ENCODE data around the gene FBXO24. TPM values are rescaled to one million over a fixed set of nuclear protein-coding genes. Genes with fewer than 3 reads are reported as not detected.

FBXO24 gene
- total and polyA plus RNA-seq, 2 of the 8 experiments (the other 6 are each of a cell fraction or from before 2014, with no cell fraction given) = 0.35 to 0.57 TPM

- H3K79me2 ChIP-seq (ENCODE audit: control insufficient read depth in 1 of 2, insufficient read depth in 2 of 2, low read length in 2 of 2) = peaks cover 0 to 11% of the 10 kb centered on the region in 2 experiments; a peak in 1 of 4 replicates
- TF ChIP-seq POLR2AphosphoS5 (IDR thresholded peaks at IDR 0.05; ENCODE audit: low read depth, low read length) (peak; percentile 33; the same call in 1 of the 2 replicates), SAP30 (IDR thresholded peaks at IDR 0.05; ENCODE audit: insufficient read depth, insufficient replicate concordance, low read length) (no peak), RXRA (IDR thresholded peaks at IDR 0.05; ENCODE audit: insufficient read depth, low read depth, low read length) (no peak), GABPA (IDR thresholded peaks at IDR 0.05; ENCODE audit: borderline replicate concordance, insufficient read depth, low read length) (no peak), CBX5 (IDR thresholded peaks at IDR 0.05; ENCODE audit: low read depth, low read length) (no peak), EP300 (IDR thresholded peaks at IDR 0.05; ENCODE audit: borderline replicate concordance in 1 of 2, low read depth in 2 of 2, low read length in 2 of 2) (no peak), USF2 (IDR thresholded peaks at IDR 0.05; ENCODE audit: low read length) (no peak)
- H2BK5ac ChIP-seq (ENCODE audit: low read depth, low read length) = peak overlapping the region; percentile 46
- DNase-seq (ENCODE audit: low read depth in 1 of 2, low spot score in 2 of 2) (no peak), FAIRE-seq (peak; percentile 66)
- H3K4me1 ChIP-seq (replicated peaks in 1 of 4; ENCODE audit: control insufficient read depth in 3 of 4, insufficient read depth in 4 of 4, low read length in 3 of 4) = peaks cover 0 to 22% (median 13%) of the 10 kb centered on the region in 4 experiments; a peak in 6 of 7 replicates
- peaks cover 0 to 2% (median 0%) of the 10 kb centered on the region in 4 experiments; a peak in 1 of 7 replicates for H3K27me3 ChIP-seq (replicated peaks in 1 of 4; ENCODE audit: control insufficient read depth in 3 of 4, extremely low read depth in 1 of 4, insufficient read depth in 3 of 4, low read length in 3 of 4)
- H3K4me3 ChIP-seq (ENCODE audit: extremely low read depth in 1 of 4, insufficient read depth in 2 of 4, low read depth in 3 of 4, low read length in 4 of 4) = no peak overlapping the region
- peak overlapping the region; percentile 7 for H3K4ac ChIP-seq (replicated peaks; ENCODE audit: insufficient read length, low read depth, low read length)
- H2AFZ ChIP-seq (ENCODE audit: low read length) = no peak overlapping the region
- H4K20me1 ChIP-seq (replicated peaks in 1 of 2; ENCODE audit: control insufficient read depth in 1 of 2, insufficient read depth in 2 of 2, low read length in 2 of 2) = peaks cover 2 to 16% of the 10 kb centered on the region in 2 experiments
- H3K9ac ChIP-seq (replicated peaks in 1 of 4; ENCODE audit: extremely low read depth in 1 of 4, low read depth in 3 of 4, low read length in 3 of 4) = no peak overlapping the region
- H3K18ac ChIP-seq (ENCODE audit: extremely low read depth, low read length) = no peak overlapping the region
- no peak overlapping the region for H2BK15ac ChIP-seq (ENCODE audit: low read length)
- H2BK12ac ChIP-seq (ENCODE audit: low read depth, low read length) = no peak overlapping the region; the same call in 1 of the 2 replicates
- H2AK5ac ChIP-seq (ENCODE audit: low read depth, low read length) = no peak overlapping the region; the same call in 1 of the 2 replicates
- H4K91ac ChIP-seq (replicated peaks; ENCODE audit: insufficient read length, low read length) = no peak overlapping the region
- peaks cover 15 to 36% (median 31%) of the 10 kb centered on the region in 4 experiments for H3K36me3 ChIP-seq (ENCODE audit: control insufficient read depth in 2 of 4, insufficient read depth in 4 of 4, low read length in 3 of 4)
- no peak overlapping the region for H3K4me2 ChIP-seq (ENCODE audit: insufficient read depth in 1 of 2, low read depth in 2 of 2, low read length in 2 of 2)
- ChIA-PET POLR2A (ENCODE audit: partially characterized antibody) (interaction anchor here (0.9 to 6.7 kb wide), 4 partner anchors 8 to 152 kb away, joined by 3 to 83 read pairs (median 4); partner anchors contain the start of genes SAP25 and ZCWPW1), CTCF (ENCODE audit: partially characterized antibody) (interaction anchor here (0.8 to 11.4 kb wide), 2 partner anchors 17 to 124 kb away, joined by 3 to 171 read pairs; no protein-coding TSS in a partner anchor)
- H4K8ac ChIP-seq (ENCODE audit: extremely low read depth, insufficient read depth, low read length) = no peak overlapping the region
- H3K14ac ChIP-seq (ENCODE audit: insufficient read length) = no peak overlapping the region
- no peak overlapping the region for H2BK120ac ChIP-seq (replicated peaks; ENCODE audit: low read depth, low read length)
- no peaks in the 10 kb centered on the region for H3K9me3 ChIP-seq (ENCODE audit: insufficient read depth in 2 of 2, low read depth in 1 of 2, low read length in 1 of 2)
- WGBS, 2 experiments (ENCODE audit: extremely low coverage in 1 of 2, insufficient coverage in 1 of 2, insufficient read length in 1 of 2, insufficient replicate concordance in 2 of 2, low coverage in 1 of 2, low lambda C conversion rate in 2 of 2, missing lambda C conversion rate in 1 of 2) = 86% methylated on average over 11 of the region's 11 CpGs; no CpG with 5 or more reads in 1 of the 2 experiments
- no peak overlapping the region for H3K27ac ChIP-seq (ENCODE audit: low read depth, low read length)
- peaks cover 13% of the 10 kb centered on the region for H3K23me2 ChIP-seq (ENCODE audit: low read depth, low read length)
- H3K79me1 ChIP-seq (ENCODE audit: low read depth, low read length) = peaks cover 5% of the 10 kb centered on the region
- H2BK20ac ChIP-seq (ENCODE audit: low read length) = no peak overlapping the region
- peak overlapping the region; percentile 99 for H3K56ac ChIP-seq (replicated peaks; ENCODE audit: insufficient read length, low read depth, low read length)
- no peak overlapping the region for H4K5ac ChIP-seq (ENCODE audit: insufficient read length, low read depth, low read length)
- H3K23ac ChIP-seq (ENCODE audit: insufficient read length) = no peak overlapping the region
Measured at GRCh38 chr7:100580466-100581283, 5.5 kb upstream of the FBXO24 start.

All from H1 (cell line).